Activated B cell treated with CpG ODN at 0.5 μM for 24 hours (primary cell): ENCODE results near the gene TCIRG1. TPM values are rescaled to one million over a fixed set of nuclear protein-coding genes. Genes with fewer than 3 reads are reported as not detected.
"Not testable (repeated sequence)": the region's sequence is repeated elsewhere in the genome, so short reads cannot be mapped to it uniquely, and the experiment has no call there.

ENCODE experiments used
- ATAC-seq: fragments of 200-7000 bp; cut with Tn5 transposase; one replicate; pipeline ENCODE4 v1.10.0; 2021; ENCODE audit warnings: low read depth, mild to moderate bottlenecking, moderate library complexity
- CTCF ChIA-PET: fragments of 350-600 bp; sonication (Branson Sonifier 250); formaldehyde crosslinking; loops from one replicate; lab custom pipeline; 2021; ENCODE audit warnings: antibody characterized with exemption; lab: Charles Lee
- POLR2A ChIA-PET: fragments of 350-600 bp; sonication (Branson Sonifier 250); formaldehyde crosslinking; loops from one replicate; lab custom pipeline; 2021; ENCODE audit warnings: antibody characterized with exemption; lab: Charles Lee
- DNase-seq: peaks from one replicate; pipeline ENCODE4 v3.0.0; 2022
- H3K27ac Mint-ChIP-seq: one replicate; pipeline ENCODE4 v1.8.0; 2020; ENCODE audit warnings: mixed read lengths
- H3K27me3 Mint-ChIP-seq: one replicate; pipeline ENCODE4 v1.8.0; 2021; ENCODE audit warnings: mixed read lengths
- H3K36me3 Mint-ChIP-seq: one replicate; pipeline ENCODE4 v1.8.0; 2021; ENCODE audit warnings: low read depth, mixed read lengths
- H3K4me1 Mint-ChIP-seq: one replicate; pipeline ENCODE4 v1.8.0; 2021; ENCODE audit warnings: mixed read lengths
- H3K4me3 Mint-ChIP-seq: one replicate; pipeline ENCODE4 v1.8.0; 2020; ENCODE audit warnings: mild to moderate bottlenecking, mixed read lengths
- H3K9me3 Mint-ChIP-seq: one replicate; pipeline ENCODE4 v1.8.0; 2020; ENCODE audit warnings: mixed read lengths
- CTCF ChIP-seq: fragments of 200-600 bp; IDR thresholded peaks from one replicate; pipeline ENCODE4 v1.8.0; 2022; ENCODE audit warnings: antibody characterized with exemption, mild to moderate bottlenecking
- intact Hi-C: fragments of 100-400 bp; cut with micrococcal nuclease; formaldehyde crosslinking; loops from one replicate; pipeline ENCODE4 v1.15.1; 2024
- total RNA-seq: library from RNA; stranded (reverse); gene quantifications from 2 replicates; pipeline ENCODE4 v1.2.3, GENCODE V29; 2022

TCIRG1 gene, protein sequence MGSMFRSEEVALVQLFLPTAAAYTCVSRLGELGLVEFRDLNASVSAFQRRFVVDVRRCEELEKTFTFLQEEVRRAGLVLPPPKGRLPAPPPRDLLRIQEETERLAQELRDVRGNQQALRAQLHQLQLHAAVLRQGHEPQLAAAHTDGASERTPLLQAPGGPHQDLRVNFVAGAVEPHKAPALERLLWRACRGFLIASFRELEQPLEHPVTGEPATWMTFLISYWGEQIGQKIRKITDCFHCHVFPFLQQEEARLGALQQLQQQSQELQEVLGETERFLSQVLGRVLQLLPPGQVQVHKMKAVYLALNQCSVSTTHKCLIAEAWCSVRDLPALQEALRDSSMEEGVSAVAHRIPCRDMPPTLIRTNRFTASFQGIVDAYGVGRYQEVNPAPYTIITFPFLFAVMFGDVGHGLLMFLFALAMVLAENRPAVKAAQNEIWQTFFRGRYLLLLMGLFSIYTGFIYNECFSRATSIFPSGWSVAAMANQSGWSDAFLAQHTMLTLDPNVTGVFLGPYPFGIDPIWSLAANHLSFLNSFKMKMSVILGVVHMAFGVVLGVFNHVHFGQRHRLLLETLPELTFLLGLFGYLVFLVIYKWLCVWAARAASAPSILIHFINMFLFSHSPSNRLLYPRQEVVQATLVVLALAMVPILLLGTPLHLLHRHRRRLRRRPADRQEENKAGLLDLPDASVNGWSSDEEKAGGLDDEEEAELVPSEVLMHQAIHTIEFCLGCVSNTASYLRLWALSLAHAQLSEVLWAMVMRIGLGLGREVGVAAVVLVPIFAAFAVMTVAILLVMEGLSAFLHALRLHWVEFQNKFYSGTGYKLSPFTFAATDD
- total RNA-seq = 209 and 227 TPM in 2 replicates

- no peak for TF ChIP-seq CTCF
- intact Hi-C loops = no loop called here
- Mint-ChIP-seq H3K27ac (peak within 1 kb of the TSS; percentile 92), H3K27me3 (no peaks in the 10 kb centered on the region), H3K4me3 (peak within 1 kb of the TSS; percentile 88), H3K9me3 (no peaks in the 10 kb centered on the region), H3K36me3 (peaks cover 18% of the 10 kb centered on the region), H3K4me1 (peaks cover 38% of the 10 kb centered on the region)
- ChIA-PET POLR2A (interaction anchor here (0.8 to 1.6 kb wide), 6 partner anchors 8 to 79 kb away, joined by 3 to 6 read pairs (median 3); partner anchors contain the start of genes ALDH3B1 and NDUFS8), CTCF (interaction anchor here (1.2 kb wide), 1 partner anchor 29 kb away, joined by 7 read pairs; the partner anchor contains the start of gene ALDH3B1)
- peak; percentile 59 for ATAC-seq
- DNase-seq = peak; percentile 49
Observed at GRCh38 chr11:68038718-68039525, at the start of gene TCIRG1. Gene TCIRG1, plus strand, starts transcription at chr11:68039025. Its CDS starts 2,247 bp downstream, at chr11:68041272.

- Mint-ChIP-seq H3K4me1 (peaks cover 18% of the 10 kb centered on the region), H3K36me3 (peaks cover 21% of the 10 kb centered on the region)
- H3K4me3 Mint-ChIP-seq, CTCF ChIA-PET, POLR2A ChIA-PET, H3K9me3 Mint-ChIP-seq, H3K27me3 Mint-ChIP-seq, H3K27ac Mint-ChIP-seq: not testable (repeated sequence)
- intact Hi-C loops = loop anchor here (5.0 kb wide), 1 partner anchor 143 kb away; no protein-coding TSS in a partner anchor
- peak; percentile 21 for DNase-seq
- ATAC-seq = peak; percentile 77
Observed at GRCh38 chr11:67990546-67991346, 48.1 kb upstream of the TCIRG1 start.

DNA sequence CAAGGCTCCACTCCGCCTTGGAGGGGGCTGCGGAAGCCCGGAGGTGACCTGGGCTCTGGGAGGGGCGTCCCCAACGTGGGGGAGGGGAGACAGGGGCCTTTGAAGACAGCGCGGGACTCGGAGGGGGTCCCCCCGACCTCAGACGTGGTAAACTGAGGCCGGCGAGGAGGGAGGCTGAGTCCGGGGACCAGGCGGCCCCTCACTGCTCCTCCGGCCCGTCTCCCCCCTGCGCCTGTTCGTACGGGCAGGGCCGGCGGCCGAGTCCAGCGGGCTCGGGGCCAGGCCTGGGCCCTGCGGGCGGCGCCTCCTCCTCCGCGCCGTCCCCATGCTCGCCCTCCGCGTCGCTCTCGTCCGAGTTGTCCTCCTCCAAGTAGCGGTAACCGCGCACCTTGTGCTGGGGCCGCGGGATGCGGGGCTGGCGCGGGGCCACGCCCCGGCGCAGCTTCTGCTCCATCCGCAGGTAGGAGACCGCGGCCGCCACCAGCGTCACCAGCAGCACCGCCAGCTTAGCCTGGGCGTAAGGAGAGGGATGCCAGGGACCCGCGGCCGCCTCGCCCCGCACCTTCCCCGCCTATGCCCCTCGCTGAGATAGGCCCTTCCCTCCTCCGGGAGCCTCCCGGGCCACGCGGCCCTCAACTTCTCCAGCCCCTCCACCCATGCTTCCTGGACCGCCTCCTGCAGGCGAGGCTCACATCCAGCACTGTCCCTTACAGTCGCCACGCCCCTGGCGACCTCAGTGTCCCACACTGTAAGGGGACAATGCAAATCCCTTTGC, 47.3 kb upstream of the TCIRG1 start:
- Mint-ChIP-seq H3K4me1 (peaks cover 23% of the 10 kb centered on the region), H3K36me3 (peaks cover 24% of the 10 kb centered on the region)
- DNase-seq = peak; percentile 15
- H3K27ac Mint-ChIP-seq, H3K27me3 Mint-ChIP-seq, H3K4me3 Mint-ChIP-seq, POLR2A ChIA-PET, H3K9me3 Mint-ChIP-seq, CTCF ChIA-PET, ATAC-seq: not testable (repeated sequence)
- intact Hi-C loops = loop anchor here (5.0 kb wide), 1 partner anchor 144 kb away; no protein-coding TSS in a partner anchor

DNA sequence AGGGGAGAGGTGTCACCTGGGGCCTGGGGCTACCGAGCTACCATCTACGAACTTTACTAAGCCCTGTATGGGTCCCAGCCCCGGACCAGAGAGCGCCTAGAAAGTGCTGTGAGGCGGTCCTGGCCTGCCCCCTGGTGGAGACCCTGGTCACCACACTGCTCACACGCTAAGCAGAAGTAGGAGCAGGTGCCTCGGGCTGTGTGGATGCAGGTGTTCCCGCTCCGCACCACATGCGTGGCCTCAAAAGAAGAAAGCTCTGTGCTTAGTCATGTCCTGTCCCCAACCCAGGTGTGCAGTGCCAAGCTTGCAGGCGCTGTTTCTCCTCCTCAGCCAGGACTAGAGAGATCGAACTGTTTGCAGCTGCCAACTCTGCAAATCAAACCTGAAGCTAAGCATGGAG, 45.0 kb upstream of the TCIRG1 start:
- peak overlapping the region; percentile 79 for H3K27ac Mint-ChIP-seq
- DNase-seq = peak; percentile 55
- H3K4me3 Mint-ChIP-seq = peak overlapping the region; percentile 57
- not testable (repeated sequence) for H3K27me3 Mint-ChIP-seq, H3K9me3 Mint-ChIP-seq
- ATAC-seq = peak; percentile 19
- POLR2A ChIA-PET = interaction anchor here (0.7 to 1.8 kb wide), 2 partner anchors 9 to 467 kb away, joined by 3 to 12 read pairs; partner anchors contain the start of gene PPP6R3
- peaks cover 47% of the 10 kb centered on the region for H3K36me3 Mint-ChIP-seq
- H3K4me1 Mint-ChIP-seq = peaks cover 45% of the 10 kb centered on the region
- intact Hi-C loops = loop anchor here (2.0 to 5.0 kb wide), 2 partner anchors 15 to 147 kb away; no protein-coding TSS in a partner anchor
- CTCF ChIA-PET = interaction anchor here (0.6 to 1.8 kb wide), 4 partner anchors 9 to 306 kb away, joined by 3 to 6 read pairs (median 4); partner anchors contain the start of gene ALDH3B1

DNA sequence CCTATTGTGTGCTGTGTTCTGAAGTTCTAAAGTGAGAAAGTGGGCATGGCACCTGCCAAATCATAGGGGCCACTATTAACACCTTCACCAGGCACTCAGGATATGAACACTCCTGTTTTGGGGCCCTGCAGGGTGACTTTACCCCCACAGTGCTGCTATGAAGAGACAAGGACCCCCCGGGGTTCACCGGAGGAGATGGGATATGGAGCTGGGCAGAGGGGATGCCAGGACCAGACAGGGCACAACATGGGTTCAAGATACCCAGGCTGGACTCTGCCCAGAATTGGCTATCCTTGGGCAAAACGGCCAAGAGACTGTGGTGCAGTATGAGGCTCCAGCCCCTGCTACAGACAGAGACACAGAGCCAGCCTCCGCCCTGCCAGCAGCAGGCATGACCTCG, 44.4 kb upstream of the TCIRG1 start:
- ATAC-seq, H3K9me3 Mint-ChIP-seq, H3K27me3 Mint-ChIP-seq, DNase-seq: not testable (repeated sequence)
- CTCF ChIA-PET = interaction anchor here (0.6 to 1.8 kb wide), 4 partner anchors 8 to 305 kb away, joined by 3 to 6 read pairs (median 4); partner anchors contain the start of gene ALDH3B1
- Mint-ChIP-seq H3K4me3 (peak overlapping the region; percentile 57), H3K36me3 (peaks cover 51% of the 10 kb centered on the region), H3K27ac (peak overlapping the region; percentile 79), H3K4me1 (peaks cover 50% of the 10 kb centered on the region)
- POLR2A ChIA-PET = interaction anchor here (0.7 to 1.8 kb wide), 2 partner anchors 8 to 466 kb away, joined by 3 to 12 read pairs; partner anchors contain the start of gene PPP6R3
- intact Hi-C loops = loop anchor here (2.0 to 5.0 kb wide), 2 partner anchors 14 to 147 kb away; no protein-coding TSS in a partner anchor

DNA sequence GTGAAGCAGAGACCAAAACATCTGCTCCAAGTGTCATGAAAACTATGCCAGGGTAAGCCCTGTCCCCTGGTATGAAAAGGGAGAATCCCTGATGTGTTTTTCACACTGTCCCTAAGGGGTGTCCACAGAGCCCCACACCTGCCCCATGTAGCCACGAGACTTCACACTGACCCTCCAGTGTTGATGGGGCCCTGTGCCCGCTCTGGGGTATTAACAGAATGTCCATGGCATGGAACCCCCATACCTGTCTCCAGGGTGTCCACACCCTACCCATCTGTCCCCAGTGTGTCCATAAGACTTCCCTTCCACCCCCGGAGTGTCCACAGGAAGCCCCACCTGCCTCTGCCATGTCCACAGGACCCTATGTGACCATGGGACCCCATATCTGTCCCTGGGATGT, 43.7 kb upstream of the TCIRG1 start:
- ATAC-seq, H3K27me3 Mint-ChIP-seq, H3K4me3 Mint-ChIP-seq, H3K9me3 Mint-ChIP-seq, DNase-seq, CTCF ChIA-PET: not testable (repeated sequence)
- Mint-ChIP-seq H3K36me3 (peaks cover 53% of the 10 kb centered on the region), H3K27ac (peak overlapping the region; percentile 63), H3K4me1 (peaks cover 58% of the 10 kb centered on the region)
- POLR2A ChIA-PET = interaction anchor here (1.8 kb wide), 1 partner anchor 7 kb away, joined by 12 read pairs; no protein-coding TSS in a partner anchor
- intact Hi-C loops = loop anchor here (2.0 kb wide), 1 partner anchor 14 kb away; no protein-coding TSS in a partner anchor

- peaks cover 55% of the 10 kb centered on the region for H3K36me3 Mint-ChIP-seq
- H3K27ac Mint-ChIP-seq, ATAC-seq, H3K9me3 Mint-ChIP-seq, DNase-seq, H3K27me3 Mint-ChIP-seq, CTCF ChIA-PET, POLR2A ChIA-PET, H3K4me3 Mint-ChIP-seq: not testable (repeated sequence)
- peaks cover 62% of the 10 kb centered on the region for H3K4me1 Mint-ChIP-seq
- intact Hi-C loops = loop anchor here (2.0 kb wide), 1 partner anchor 13 kb away; no protein-coding TSS in a partner anchor
Observed at GRCh38 chr11:67995579-67995978, 43.2 kb upstream of the TCIRG1 start.
